Mammary epithelial cell (primary cell): Measurements from ENCODE around the gene PACSIN1.

Experiments used
- EZH2 ChIP-seq: IDR thresholded peaks from 2 replicates; pipeline ENCODE4 v1.6.1; 2012; ENCODE audit warnings: low read length, inconsistent platforms, borderline replicate concordance
- TF ChIP-seq, protein P1 (sequence below), 2 donors: IDR thresholded peaks in 1 of 2; conservative IDR thresholded peaks in 1 of 2; 2 replicates each; pipeline ENCODE4 v1.5.1; 2011 to 2012; ENCODE audit warnings: inconsistent platforms in 2 of 2, low read length in 2 of 2, mild to moderate bottlenecking in 2 of 2, control low read depth in 1 of 2, low read depth in 1 of 2; ENCODE audit not compliant: insufficient read depth in 1 of 2; ENCODE audit errors: extremely low read depth in 1 of 2

DNA sequence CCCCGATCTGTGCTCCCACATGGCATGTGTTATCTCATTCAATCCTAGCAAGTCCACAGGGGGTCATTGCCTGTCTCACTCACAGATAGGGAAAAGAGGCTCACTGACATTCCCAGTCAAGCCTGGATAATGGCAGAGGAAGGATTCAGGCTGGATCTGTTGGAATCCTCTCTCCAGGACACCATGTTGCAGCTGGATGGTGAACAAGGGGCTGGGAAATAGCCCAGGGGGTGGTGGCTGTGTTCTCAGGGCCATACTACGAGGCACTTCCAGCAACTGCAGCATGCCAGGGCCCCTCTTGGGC, 95.3 kb downstream of the PACSIN1 start:
- TF ChIP-seq EZH2: no peak
- TF ChIP-seq, protein P1, sequence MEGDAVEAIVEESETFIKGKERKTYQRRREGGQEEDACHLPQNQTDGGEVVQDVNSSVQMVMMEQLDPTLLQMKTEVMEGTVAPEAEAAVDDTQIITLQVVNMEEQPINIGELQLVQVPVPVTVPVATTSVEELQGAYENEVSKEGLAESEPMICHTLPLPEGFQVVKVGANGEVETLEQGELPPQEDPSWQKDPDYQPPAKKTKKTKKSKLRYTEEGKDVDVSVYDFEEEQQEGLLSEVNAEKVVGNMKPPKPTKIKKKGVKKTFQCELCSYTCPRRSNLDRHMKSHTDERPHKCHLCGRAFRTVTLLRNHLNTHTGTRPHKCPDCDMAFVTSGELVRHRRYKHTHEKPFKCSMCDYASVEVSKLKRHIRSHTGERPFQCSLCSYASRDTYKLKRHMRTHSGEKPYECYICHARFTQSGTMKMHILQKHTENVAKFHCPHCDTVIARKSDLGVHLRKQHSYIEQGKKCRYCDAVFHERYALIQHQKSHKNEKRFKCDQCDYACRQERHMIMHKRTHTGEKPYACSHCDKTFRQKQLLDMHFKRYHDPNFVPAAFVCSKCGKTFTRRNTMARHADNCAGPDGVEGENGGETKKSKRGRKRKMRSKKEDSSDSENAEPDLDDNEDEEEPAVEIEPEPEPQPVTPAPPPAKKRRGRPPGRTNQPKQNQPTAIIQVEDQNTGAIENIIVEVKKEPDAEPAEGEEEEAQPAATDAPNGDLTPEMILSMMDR (conservative IDR thresholded peaks at IDR 0.05 in 1 of 2, IDR thresholded peaks at IDR 0.05 in 1 of 2; ENCODE audit: extremely low read depth in 1 of 2, insufficient read depth in 1 of 2, low read depth in 1 of 2, low read length in 2 of 2): no peak
